GDM1 (cell line): Measurements from ENCODE around the gene GRHPR.
"Not testable (repeated sequence)": the region's sequence is repeated elsewhere in the genome, so short reads cannot be mapped to it uniquely, and the experiment has no call there.

Experiments
- DNase-seq: peaks from one replicate; lab custom pipeline; 2025; lab: John Stamatoyannopoulos, UW

GRHPR gene

GRCh38 chr9:37421914-37422288 lies 595 bp upstream of the GRHPR start:
- DNase-seq, result no peak

GRCh38 chr9:37423508-37423907 lies 1.0 kb downstream of the GRHPR start:
- no peak for DNase-seq

GRCh38 chr9:37424204-37424685 lies 1.7 kb downstream of the GRHPR start:
- DNase-seq, result no peak

- DNase-seq, result no peak
These were observed 2.3 kb downstream of the GRHPR start for GRCh38 chr9:37424686-37425297.

GRCh38 chr9:37425298-37425752 lies 2.8 kb downstream of the GRHPR start:
- no peak for DNase-seq

- DNase-seq, result not testable (repeated sequence)
These were observed 3.9 kb downstream of the GRHPR start for GRCh38 chr9:37426431-37426830.

GRCh38 chr9:37426846-37427245 lies 4.3 kb downstream of the GRHPR start:
- peak; percentile 21 for DNase-seq

GRCh38 chr9:37428345-37428744 lies 5.8 kb downstream of the GRHPR start:
- no peak for DNase-seq

GRCh38 chr9:37429441-37430285 lies 7.2 kb downstream of the GRHPR start:
- DNase-seq, result no peak

- DNase-seq, result no peak
These were observed 8.5 kb downstream of the GRHPR start for GRCh38 chr9:37430841-37431597.

GRCh38 chr9:37432020-37432419 lies 9.5 kb downstream of the GRHPR start:
- no peak for DNase-seq

- DNase-seq, result no peak
These were observed 11.4 kb downstream of the GRHPR start for GRCh38 chr9:37433867-37434371.

GRCh38 chr9:37436540-37436939 lies 14.0 kb downstream of the GRHPR start:
- no peak for DNase-seq

- no peak for DNase-seq
These were observed 14.5 kb downstream of the GRHPR start for GRCh38 chr9:37437010-37437409.

- DNase-seq, result no peak
These were observed 15.1 kb downstream of the GRHPR start for GRCh38 chr9:37437621-37438020.

GRCh38 chr9:37438359-37438758 lies 15.9 kb downstream of the GRHPR start:
- DNase-seq, result no peak

GRCh38 chr9:37441776-37442370 lies 19.4 kb downstream of the GRHPR start:
- no peak for DNase-seq

GRCh38 chr9:37442556-37442955 lies 20.1 kb downstream of the GRHPR start:
- no peak for DNase-seq

GRCh38 chr9:37443566-37443965 lies 21.1 kb downstream of the GRHPR start:
- DNase-seq, result no peak

GRCh38 chr9:37444890-37445289 lies 22.4 kb downstream of the GRHPR start:
- no peak for DNase-seq

GRCh38 chr9:37445832-37446231 lies 23.3 kb downstream of the GRHPR start:
- no peak for DNase-seq

GRCh38 chr9:37446401-37446800 lies 23.9 kb downstream of the GRHPR start:
- DNase-seq, result no peak
